HCT116 (cell line): Measurements from ENCODE around the gene DNM2. TPM values are rescaled to one million over a fixed set of nuclear protein-coding genes. Genes with fewer than 3 reads are reported as not detected.

ENCODE experiments used
- ATAC-seq: fragments of 200-7000 bp; cut with Tn5 transposase; 2 replicates; pipeline ENCODE4 v1.9.1; 2020; ENCODE audit warnings: mild to moderate bottlenecking, moderate library complexity
- BruUV-seq: library from RNA; stranded (reverse); fragments of 400-500 nt; replicated peaks from 2 replicates; lab custom pipeline; 2021; lab: Mats Ljungman, UMichigan
- CTCF ChIA-PET: fragments of 300-600 bp; sonication (Branson Sonifier 250); formaldehyde crosslinking; loops from one replicate; lab custom pipeline; 2021; ENCODE audit warnings: antibody characterized with exemption; lab: Charles Lee
- POLR2A ChIA-PET: fragments of 300-600, 350-600 bp; sonication (Branson Sonifier 250); formaldehyde crosslinking; loops from one replicate; lab custom pipeline; 2021; ENCODE audit warnings: antibody characterized with exemption; lab: Charles Lee
- RAD21 ChIA-PET, 2 experiments: fragments of 300-600 bp; sonication (Branson Sonifier 250); formaldehyde crosslinking; loops; one replicate each; lab custom pipeline; 2023; ENCODE audit warnings: low total read pairs in 2 of 2; ENCODE audit not compliant: uncharacterized antibody in 2 of 2, unreplicated experiment in 2 of 2, low non-redundant PET in 1 of 2; lab: Charles Lee
- DNase-seq: peaks from one replicate; pipeline ENCODE4 v3.0.0-alpha.2; 2010; ENCODE audit warnings: low read depth, low spot score
- H2AFZ ChIP-seq: fragments of 200-600 bp; shearing (Covaris generic), sonication (generic); 2 replicates; pipeline ENCODE4 v1.6.1; 2017; ENCODE audit warnings: low read depth, mixed run types, mixed read lengths, antibody characterized with exemption, low read length; ENCODE audit not compliant: poor library complexity, severe bottlenecking
- H3K27ac ChIP-seq: 2 replicates; pipeline ENCODE4 v1.5.1; 2012; ENCODE audit warnings: low read depth, low read length
- H3K27me3 ChIP-seq: fragments of 200-600 bp; sonication (generic); 2 replicates; pipeline ENCODE4 v1.6.1; 2016; ENCODE audit warnings: mixed run types, low read length, mixed read lengths; ENCODE audit not compliant: insufficient read depth
- H3K36me3 ChIP-seq, 2 experiments: fragments of 200-500 bp in 1 of 2; fragments of 200-600 bp in 1 of 2; sonication (Bioruptor generic) in 1 of 2; sonication (generic) in 1 of 2; 2 replicates each; pipeline versions ENCODE4 v1.5.1 to v1.6.1; 2014 to 2016; ENCODE audit warnings: low read length in 2 of 2, inconsistent platforms in 1 of 2, mixed read lengths in 1 of 2, mixed run types in 1 of 2; ENCODE audit not compliant: insufficient read depth in 2 of 2, control insufficient read depth in 1 of 2
- H3K4me1 ChIP-seq, 2 experiments: fragments of 200-600 bp in 1 of 2; sonication (generic) in 1 of 2; 2 replicates each; pipeline versions ENCODE4 v1.5.1 to v1.6.1; 2012 to 2017; ENCODE audit warnings: low read length in 2 of 2, inconsistent platforms in 1 of 2, mild to moderate bottlenecking in 1 of 2, mixed read lengths in 1 of 2, mixed run types in 1 of 2, moderate library complexity in 1 of 2; ENCODE audit not compliant: insufficient read depth in 2 of 2, control insufficient read depth in 1 of 2
- H3K4me2 ChIP-seq: fragments of 200-600 bp; sonication (generic); 2 replicates; pipeline ENCODE4 v1.6.1; 2017; ENCODE audit warnings: mixed run types, low read length, mixed read lengths
- H3K4me3 ChIP-seq, 2 experiments: fragments of 200-600 bp in 1 of 2; sonication (generic) in 1 of 2; replicated peaks in 1 of 2; 2 replicates each; pipeline ENCODE4 v1.5.1; 2011 to 2016; ENCODE audit warnings: low read length in 2 of 2, control low read depth in 1 of 2, low read depth in 1 of 2, mild to moderate bottlenecking in 1 of 2, mixed read lengths in 1 of 2, mixed run types in 1 of 2
- H3K79me2 ChIP-seq: fragments of 200-600 bp; sonication (generic); 2 replicates; pipeline ENCODE4 v1.6.1; 2017; ENCODE audit warnings: mild to moderate bottlenecking, mixed run types, low read length, moderate library complexity, mixed read lengths; ENCODE audit not compliant: insufficient read depth
- H3K9ac ChIP-seq: fragments of 200-600 bp; sonication (generic); 2 replicates; pipeline ENCODE4 v1.6.1; 2016; ENCODE audit warnings: low read length, mixed read lengths
- H3K9me2 ChIP-seq: fragments of 200-600 bp; sonication (generic), shearing (Covaris generic); 2 replicates; pipeline ENCODE4 v1.6.1; 2017; ENCODE audit warnings: mixed run types, mild to moderate bottlenecking, moderate library complexity; ENCODE audit not compliant: insufficient read depth
- H3K9me3 ChIP-seq, 2 experiments: fragments of 200-500 bp in 1 of 2; fragments of 200-600 bp in 1 of 2; sonication (Bioruptor generic) in 1 of 2; sonication (generic) in 1 of 2; 2 replicates each; pipeline ENCODE4 v1.6.1; 2014 to 2017; ENCODE audit warnings: low read length in 2 of 2, mixed read lengths in 2 of 2, inconsistent platforms in 1 of 2, low read depth in 1 of 2, mild to moderate bottlenecking in 1 of 2, mixed run types in 1 of 2, moderate library complexity in 1 of 2; ENCODE audit not compliant: control insufficient read depth in 1 of 2, insufficient read depth in 1 of 2
- H4K20me1 ChIP-seq: fragments of 200-600 bp; sonication (generic), shearing (Covaris generic); 2 replicates; pipeline ENCODE4 v1.6.1; 2017; ENCODE audit warnings: mixed run types, mild to moderate bottlenecking, moderate library complexity; ENCODE audit not compliant: insufficient read depth
- EZH2phosphoT487 ChIP-seq: fragments of 200-600 bp; IDR thresholded peaks from 2 replicates; pipeline ENCODE4 v1.6.1; 2018; ENCODE audit warnings: antibody characterized with exemption, borderline replicate concordance
- POLR2A ChIP-seq: IDR thresholded peaks from 2 replicates; pipeline ENCODE4 v1.7.0; 2011; ENCODE audit warnings: borderline replicate concordance; ENCODE audit not compliant: insufficient read depth, insufficient read length; ENCODE audit errors: extremely low read depth
- POLR2AphosphoS5 ChIP-seq: IDR thresholded peaks from 2 replicates; pipeline ENCODE4 v1.6.1; 2011; ENCODE audit warnings: mild to moderate bottlenecking, low read depth, low read length, moderate library complexity
- SP1 ChIP-seq: IDR thresholded peaks from 2 replicates; pipeline ENCODE4 v1.6.1; 2012; ENCODE audit warnings: low read depth
- ZFX ChIP-seq: fragments of 450-650 bp; IDR thresholded peaks from 2 replicates; pipeline ENCODE4 v1.6.1; 2017
- intact Hi-C: fragments of 100-400 bp; cut with micrococcal nuclease; formaldehyde crosslinking; loops from 2 replicates; pipeline ENCODE4 v1.10.0; 2022
- total RNA-seq: library from RNA; stranded (reverse); gene quantifications from one replicate; pipeline ENCODE4 v1.2.1, GENCODE V29; 2021; ENCODE audit not compliant: unreplicated experiment
- TF ChIP-seq, protein P1 (sequence below), 3 experiments: fragments of 200-600 bp in 1 of 3; sonication (generic) in 1 of 3; IDR thresholded peaks in 2 of 3; conservative IDR thresholded peaks in 1 of 3; 2 replicates each; pipeline ENCODE4 v1.5.1; 2012 to 2017; ENCODE audit warnings: low read depth in 2 of 3, low read length in 2 of 3, antibody characterized with exemption in 1 of 3, borderline replicate concordance in 1 of 3, control low read depth in 1 of 3, mild to moderate bottlenecking in 1 of 3, mixed read lengths in 1 of 3, mixed run types in 1 of 3, moderate library complexity in 1 of 3; ENCODE audit not compliant: insufficient read depth in 1 of 3

Gene DNM2
- total RNA-seq, 1 experiment from 2014 or later = 183 TPM

- TF ChIP-seq, protein P1, sequence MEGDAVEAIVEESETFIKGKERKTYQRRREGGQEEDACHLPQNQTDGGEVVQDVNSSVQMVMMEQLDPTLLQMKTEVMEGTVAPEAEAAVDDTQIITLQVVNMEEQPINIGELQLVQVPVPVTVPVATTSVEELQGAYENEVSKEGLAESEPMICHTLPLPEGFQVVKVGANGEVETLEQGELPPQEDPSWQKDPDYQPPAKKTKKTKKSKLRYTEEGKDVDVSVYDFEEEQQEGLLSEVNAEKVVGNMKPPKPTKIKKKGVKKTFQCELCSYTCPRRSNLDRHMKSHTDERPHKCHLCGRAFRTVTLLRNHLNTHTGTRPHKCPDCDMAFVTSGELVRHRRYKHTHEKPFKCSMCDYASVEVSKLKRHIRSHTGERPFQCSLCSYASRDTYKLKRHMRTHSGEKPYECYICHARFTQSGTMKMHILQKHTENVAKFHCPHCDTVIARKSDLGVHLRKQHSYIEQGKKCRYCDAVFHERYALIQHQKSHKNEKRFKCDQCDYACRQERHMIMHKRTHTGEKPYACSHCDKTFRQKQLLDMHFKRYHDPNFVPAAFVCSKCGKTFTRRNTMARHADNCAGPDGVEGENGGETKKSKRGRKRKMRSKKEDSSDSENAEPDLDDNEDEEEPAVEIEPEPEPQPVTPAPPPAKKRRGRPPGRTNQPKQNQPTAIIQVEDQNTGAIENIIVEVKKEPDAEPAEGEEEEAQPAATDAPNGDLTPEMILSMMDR (IDR thresholded peaks at IDR 0.05 in 2 of 3, conservative IDR thresholded peaks at IDR 0.05 in 1 of 3; ENCODE audit: borderline replicate concordance in 1 of 3, insufficient read depth in 1 of 3, low read depth in 2 of 3, low read length in 2 of 3) = peak in 1 of 3 experiments; percentile 3; a peak in 1 of 6 replicates
- TF ChIP-seq POLR2A = no peak
- no peak for TF ChIP-seq POLR2AphosphoS5
- TF ChIP-seq EZH2phosphoT487 = no peak
Measured at GRCh38 chr19:10871711-10872545, 154.0 kb downstream of the DNM2 start (continued).

DNA sequence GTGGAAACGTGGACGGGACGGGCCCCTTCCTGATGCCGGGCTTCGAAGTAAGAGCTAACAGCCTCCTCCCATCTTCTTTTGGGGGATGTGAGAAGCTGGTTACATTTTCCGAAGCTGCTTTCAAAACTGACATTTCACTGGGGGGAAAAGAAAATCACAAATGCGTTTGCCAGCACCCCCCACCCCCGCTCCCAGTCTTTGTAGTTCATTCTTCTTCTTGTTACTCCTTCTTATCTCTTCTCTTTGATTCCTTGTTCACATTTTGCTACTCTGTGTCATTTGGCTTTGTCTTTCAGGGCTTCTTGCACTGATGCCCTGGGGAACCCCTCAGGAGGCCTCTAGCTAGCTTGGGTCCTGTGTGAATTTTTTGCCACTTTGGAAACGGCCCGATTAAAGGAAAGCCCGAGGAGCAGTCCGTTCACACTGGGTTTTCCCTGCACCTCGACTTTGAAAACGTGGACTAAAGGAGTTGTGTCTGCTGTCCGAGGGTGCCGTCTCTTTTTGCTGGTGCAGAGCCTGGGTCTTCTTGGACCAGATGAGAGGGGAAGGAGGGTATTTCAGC is 154.7 kb downstream of the DNM2 start:
- Histone ChIP-seq H3K4me2 (peak overlapping the region; percentile 85), H3K27me3 (no peaks in the 10 kb centered on the region), H3K4me1 (peaks cover 27 to 48% of the 10 kb centered on the region in 2 experiments)
- ChIA-PET RAD21 (no interaction called here), POLR2A (interaction anchor here (0.7 kb wide), 1 partner anchor 28 kb away, joined by 3 read pairs; no protein-coding TSS in a partner anchor)
- BruUV-seq = TSS peak; percentile 56
- intact Hi-C loops = no loop called here
- TF ChIP-seq ZFX (no peak), SP1 (no peak), EZH2phosphoT487 (no peak)
- TF ChIP-seq, protein P1 (IDR thresholded peaks at IDR 0.05 in 2 of 3, conservative IDR thresholded peaks at IDR 0.05 in 1 of 3; ENCODE audit: borderline replicate concordance in 1 of 3, insufficient read depth in 1 of 3, low read depth in 2 of 3, low read length in 2 of 3) = no peak
- TF ChIP-seq, all 23 proteins: peak for 0
- H3K4me3 ChIP-seq = peak overlapping the region; percentile 77 to 86
- peaks cover 59% of the 10 kb centered on the region for H3K79me2 ChIP-seq
- H3K9me3 ChIP-seq = no peaks in the 10 kb centered on the region
- H3K9me2 ChIP-seq = no peaks in the 10 kb centered on the region
- H3K27ac ChIP-seq = peak overlapping the region; percentile 88
- no peak for DNase-seq
- no peaks in the 10 kb centered on the region for H4K20me1 ChIP-seq
- peak overlapping the region; percentile 97 for H3K9ac ChIP-seq
- CTCF ChIA-PET = interaction anchor here (1.0 to 2.4 kb wide), 5 partner anchors 8 to 155 kb away, joined by 3 to 10 read pairs (median 3); partner anchors contain the start of genes DNM2 and TMED1
- H2AFZ ChIP-seq = no peak overlapping the region
- H3K36me3 ChIP-seq = no peaks in the 10 kb centered on the region
- no peak for ATAC-seq
